HepG2 (cell line): ENCODE data around the gene COPS9. TPM values are rescaled to one million over a fixed set of nuclear protein-coding genes. Genes with fewer than 3 reads are reported as not detected.

ENCODE experiments used
- ATAC-seq: fragments of 200-7000 bp; cut with Tn5 transposase; 3 replicates; pipeline ENCODE4 v1.9.1; 2020; ENCODE audit warnings: mild to moderate bottlenecking, moderate library complexity
- BruUV-seq: library from RNA; stranded (reverse); fragments of 400-500 nt; replicated peaks from 2 replicates; lab custom pipeline; 2021; lab: Mats Ljungman, UMichigan
- CTCF ChIA-PET: fragments of 300-600 bp; formaldehyde crosslinking; extraction: SDS; loops from one replicate; lab custom pipeline; 2021; ENCODE audit warnings: low total read pairs, inconsistent platforms, low intra/inter-chr PET ratio; lab: Yijun Ruan, JAX
- POLR2A ChIA-PET: fragments of 350-600 bp; sonication (Branson Sonifier 250); formaldehyde crosslinking; loops from one replicate; lab custom pipeline; 2020; ENCODE audit warnings: antibody characterized with exemption, inconsistent platforms; lab: Yijun Ruan, JAX
- DNase-seq: peaks from one replicate; pipeline ENCODE4 v3.0.0-alpha.2; 2015; ENCODE audit warnings: low spot score
- FAIRE-seq: peaks from 3 replicates; lab custom pipeline; 2011; peaks lifted over from hg19 to GRCh38; lab: Jason Lieb, UNC
- H2AFZ ChIP-seq: one replicate; pipeline ENCODE4 v1.6.1; 2011; ENCODE audit warnings: low read length, inconsistent platforms
- H3K27ac ChIP-seq: fragments of 300-600 bp; 3 replicates; pipeline ENCODE4 v1.8.0; 2011; ENCODE audit warnings: mixed run types, mild to moderate bottlenecking, mixed read lengths, low read length, inconsistent platforms; ENCODE audit not compliant: insufficient read depth; ENCODE audit errors: extremely low read length
- H3K27me3 ChIP-seq, 2 experiments: fragments of 200-600 bp in 1 of 2; 2 replicates in 1 of 2; 3 replicates in 1 of 2; pipeline versions ENCODE4 v1.6.0 to v1.8.0; 2011; ENCODE audit warnings: low read length in 2 of 2, mild to moderate bottlenecking in 2 of 2, moderate library complexity in 2 of 2, inconsistent platforms in 1 of 2; ENCODE audit not compliant: insufficient read depth in 2 of 2, control insufficient read depth in 1 of 2
- H3K36me3 ChIP-seq, 2 experiments: fragments of 200-600 bp in 1 of 2; replicated peaks in 1 of 2; 2 replicates in 1 of 2; 3 replicates in 1 of 2; pipeline versions ENCODE4 v1.5.1 to v1.8.0; 2011; ENCODE audit warnings: low read length in 2 of 2, inconsistent platforms in 1 of 2; ENCODE audit not compliant: insufficient read depth in 2 of 2, control insufficient read depth in 1 of 2
- H3K4me1 ChIP-seq: 2 replicates; pipeline ENCODE4 v1.5.1; 2012; ENCODE audit warnings: low read length, inconsistent platforms; ENCODE audit not compliant: insufficient read depth
- H3K4me2 ChIP-seq: 2 replicates; pipeline ENCODE4 v1.6.0; 2011; ENCODE audit warnings: low read depth, low read length, inconsistent platforms
- H3K4me3 ChIP-seq, 3 experiments: fragments of 200-600 bp in 1 of 3; sonication (generic), shearing (Covaris generic) in 1 of 3; replicated peaks in 1 of 3; 2 replicates each; pipeline ENCODE4 v1.5.1; 2011 to 2016; ENCODE audit warnings: low read length in 3 of 3, inconsistent platforms in 2 of 3, low read depth in 2 of 3, mild to moderate bottlenecking in 2 of 3, control low read depth in 1 of 3, mixed read lengths in 1 of 3; ENCODE audit not compliant: insufficient read depth in 1 of 3
- H3K79me2 ChIP-seq: one replicate; pipeline ENCODE4 v1.6.1; 2011; ENCODE audit warnings: low read length, inconsistent platforms; ENCODE audit not compliant: insufficient read depth
- H3K9ac ChIP-seq: 2 replicates; pipeline ENCODE4 v1.6.0; 2011; ENCODE audit warnings: mild to moderate bottlenecking, low read depth, low read length, inconsistent platforms; ENCODE audit not compliant: insufficient read depth
- H3K9me3 ChIP-seq: 2 replicates; pipeline ENCODE4 v1.5.1; 2012; ENCODE audit warnings: mild to moderate bottlenecking, low read length
- H4K20me1 ChIP-seq: 2 replicates; pipeline ENCODE4 v1.6.0; 2011; ENCODE audit warnings: inconsistent platforms, mild to moderate bottlenecking, low read length, moderate library complexity; ENCODE audit not compliant: insufficient read depth
- ADNP ChIP-seq: sonication (generic); formaldehyde crosslinking; IDR thresholded peaks from 2 replicates; pipeline ENCODE4 v1.4.0; 2020; ENCODE audit warnings: missing genetic modification reagents
- AGO2 ChIP-seq: fragments of 200-400 bp; formaldehyde crosslinking; optimal IDR thresholded peaks from 2 replicates; pipeline ENCODE3; 2017; ENCODE audit warnings: mild to moderate bottlenecking, low read depth, low read length, moderate library complexity
- AHR ChIP-seq: IDR thresholded peaks from 2 replicates; pipeline ENCODE4 v1.6.1; 2018; ENCODE audit warnings: missing genetic modification reagents, missing compliant biosample characterization
- ARID2 ChIP-seq: sonication (generic); formaldehyde crosslinking; IDR thresholded peaks from 2 replicates; pipeline ENCODE4 v1.8.1; 2022; ENCODE audit warnings: mild to moderate bottlenecking, missing genetic modification reagents, borderline replicate concordance
- DRAP1 ChIP-seq: IDR thresholded peaks from 2 replicates; pipeline ENCODE4 v1.6.1; 2016; ENCODE audit warnings: missing genetic modification reagents, missing compliant biosample characterization
- FOXP4 ChIP-seq: sonication (generic); formaldehyde crosslinking; IDR thresholded peaks from 2 replicates; pipeline ENCODE4 v1.4.0; 2020; ENCODE audit warnings: missing genetic modification reagents
- HNRNPUL1 ChIP-seq: fragments of 200-400 bp; formaldehyde crosslinking; IDR thresholded peaks from 2 replicates; pipeline ENCODE4 v1.6.1; 2017; ENCODE audit warnings: low read depth, mild to moderate bottlenecking, low read length, moderate library complexity
- MAFK ChIP-seq, 2 experiments: IDR thresholded peaks in 1 of 2; conservative IDR thresholded peaks in 1 of 2; 2 replicates each; pipeline ENCODE4 v1.6.1; 2011; ENCODE audit warnings: improper control_type of control experiment in 2 of 2, low read length in 2 of 2
- RAD21 ChIP-seq: fragments of 450-650 bp; formaldehyde crosslinking; IDR thresholded peaks from 2 replicates; pipeline ENCODE4 v1.5.0; 2020; ENCODE audit warnings: mild to moderate bottlenecking
- SMC3 ChIP-seq: IDR thresholded peaks from 2 replicates; pipeline ENCODE4 v1.6.1; 2011; ENCODE audit warnings: low read length, improper control_type of control experiment
- TFAP4 ChIP-seq: sonication (generic); IDR thresholded peaks from 2 replicates; pipeline ENCODE4 v1.6.1; 2016; ENCODE audit warnings: low read depth, borderline replicate concordance
- ZC3H13 ChIP-seq: sonication (generic); formaldehyde crosslinking; IDR thresholded peaks from 2 replicates; pipeline ENCODE4 v1.8.1; 2023; ENCODE audit warnings: mild to moderate bottlenecking, missing genetic modification reagents, moderate library complexity
- ZNF616 ChIP-seq: sonication (generic); formaldehyde crosslinking; IDR thresholded peaks from 2 replicates; pipeline ENCODE4 v1.5.0; 2020; ENCODE audit warnings: low read depth, mild to moderate bottlenecking, missing genetic modification reagents
- ZNF781 ChIP-seq: sonication (generic); formaldehyde crosslinking; IDR thresholded peaks from 2 replicates; pipeline ENCODE4 v1.5.1; 2020; ENCODE audit warnings: borderline replicate concordance, mild to moderate bottlenecking, missing genetic modification reagents; ENCODE audit errors: not compliant biosample characterization
- ZNF816 ChIP-seq: sonication (generic); formaldehyde crosslinking; IDR thresholded peaks from 2 replicates; pipeline ENCODE4 v1.8.0; 2022; ENCODE audit warnings: missing genetic modification reagents, mild to moderate bottlenecking, borderline replicate concordance
- WGBS: methylation state at CpG from one replicate; pipeline ENCODE4 v1.1.6; 2017; ENCODE audit warnings: low lambda C conversion rate; 5-methylcytosine and 5-hydroxymethylcytosine counted together
- in situ Hi-C: cut with HindIII; loops from 2 replicates; pipeline ENCODE4 v1.10.0; 2017; ENCODE audit warnings: low pct_unique_long_range_greater_than_20kb; ENCODE audit not compliant: extremely low pct_ligation_motif_present
- intact Hi-C: fragments of 100-400 bp; cut with micrococcal nuclease; formaldehyde crosslinking; loops from one replicate; pipeline ENCODE4 v1.10.0; 2022; ENCODE audit not compliant: unreplicated experiment
- polyA plus RNA-seq, 8 experiments: library from polyadenylated mRNA; depleted of rRNA in 3 of 8; stranded (reverse) in 7 of 8; unstranded in 1 of 8; fragments of >200 nt; fragmentation: Illumina TruSeq in 4 of 8; extraction: Trizol in 4 of 8; gene quantifications; 2 replicates each; pipeline versions ENCODE4 v1.2.1 to v1.2.3, GENCODE V29; 2011 to 2016; ENCODE audit warnings: low read depth in 4 of 8, missing spikeins in 1 of 8, mixed read lengths in 1 of 8; ENCODE audit not compliant: insufficient read depth in 1 of 8
- total RNA-seq, 5 experiments: library from RNA; depleted of rRNA; stranded (reverse); fragments of >200 nt; fragmentation: Illumina TruSeq; extraction: Trizol; gene quantifications; 2 replicates each; pipeline ENCODE4 v1.2.3, GENCODE V29; 2016; ENCODE audit warnings: low read depth in 1 of 5

The COPS9 gene
- total and polyA plus RNA-seq, 2 of the 13 experiments (the other 11 are each of a cell fraction or from before 2014, with no cell fraction given): 180 to 247 TPM

- 89% methylated on average over 7 of the region's 7 CpGs for WGBS
- peaks cover 21 to 49% of the 10 kb centered on the region in 2 experiments for H3K36me3 ChIP-seq
- TF ChIP-seq DRAP1 (CRISPR knock-in tag) (no peak), ZC3H13 (CRISPR knock-in tag) (no peak), ZNF781 (CRISPR knock-in tag) (no peak), ARID2 (CRISPR knock-in tag) (no peak)
- no peak overlapping the region for H2AFZ ChIP-seq
- no peaks in the 10 kb centered on the region for H4K20me1 ChIP-seq
- FAIRE-seq: no peak
- H3K27ac ChIP-seq: no peak overlapping the region
- ATAC-seq: no peak; the same call in 2 of the 3 replicates
- BruUV-seq: no TSS peak
- intact Hi-C loops: no loop called here
- H3K4me2 ChIP-seq: no peak overlapping the region
- no peaks in the 10 kb centered on the region for H3K9me3 ChIP-seq
- H3K9ac ChIP-seq: no peak overlapping the region
- no peak for DNase-seq
- in situ Hi-C loops: no loop called here
- CTCF ChIA-PET: no interaction called here
- no peaks in the 10 kb centered on the region for H3K4me1 ChIP-seq
- H3K79me2 ChIP-seq: no peaks in the 10 kb centered on the region
- no peaks in the 10 kb centered on the region for H3K27me3 ChIP-seq
- POLR2A ChIA-PET: no interaction called here
- no peak overlapping the region for H3K4me3 ChIP-seq
Observed at GRCh38 chr2:240127191-240127750, 8.8 kb downstream of the COPS9 start.

GRCh38 chr2:240126731-240127130, 9.4 kb downstream of the COPS9 start:
- in situ Hi-C loops (no loop called here), intact Hi-C loops (no loop called here)
- WGBS: 95% methylated on average over 10 of the region's 10 CpGs
- CTCF ChIA-PET: no interaction called here
- Histone ChIP-seq H4K20me1 (no peaks in the 10 kb centered on the region), H3K9ac (no peak overlapping the region), H3K4me2 (no peak overlapping the region), H3K27ac (no peak overlapping the region), H3K79me2 (no peaks in the 10 kb centered on the region), H3K27me3 (0 out of 5 replicates have a peak, but pooled peaks cover 0 to 1% of the 10 kb centered on the region in 2 experiments), H3K4me1 (no peaks in the 10 kb centered on the region), H3K36me3 (peaks cover 19 to 43% of the 10 kb centered on the region in 2 experiments), H3K9me3 (no peaks in the 10 kb centered on the region), H3K4me3 (no peak overlapping the region), H2AFZ (no peak overlapping the region)
- POLR2A ChIA-PET: no interaction called here
- no TSS peak for BruUV-seq
- ATAC-seq (no peak), DNase-seq (no peak), FAIRE-seq (no peak)
- TF ChIP-seq ZNF616 (no peak), RAD21 (CRISPR knock-in tag) (no peak), ZNF816 (CRISPR knock-in tag) (no peak), SMC3 (no peak), AGO2 (no peak), AHR (no peak), ADNP (CRISPR knock-in tag) (no peak), FOXP4 (CRISPR knock-in tag) (no peak), HNRNPUL1 (no peak), TFAP4 (no peak), MAFK (conservative IDR thresholded peaks at IDR 0.05 in 1 of 2, IDR thresholded peaks at IDR 0.05 in 1 of 2; ENCODE audit: low read length in 2 of 2) (no peak)
